Measurements from ENCODE around the gene MAGI3.

GRCh38 chr1:113507552-113508214, 117.4 kb downstream of the MAGI3 start:
- TF ChIP-seq, protein P1, sequence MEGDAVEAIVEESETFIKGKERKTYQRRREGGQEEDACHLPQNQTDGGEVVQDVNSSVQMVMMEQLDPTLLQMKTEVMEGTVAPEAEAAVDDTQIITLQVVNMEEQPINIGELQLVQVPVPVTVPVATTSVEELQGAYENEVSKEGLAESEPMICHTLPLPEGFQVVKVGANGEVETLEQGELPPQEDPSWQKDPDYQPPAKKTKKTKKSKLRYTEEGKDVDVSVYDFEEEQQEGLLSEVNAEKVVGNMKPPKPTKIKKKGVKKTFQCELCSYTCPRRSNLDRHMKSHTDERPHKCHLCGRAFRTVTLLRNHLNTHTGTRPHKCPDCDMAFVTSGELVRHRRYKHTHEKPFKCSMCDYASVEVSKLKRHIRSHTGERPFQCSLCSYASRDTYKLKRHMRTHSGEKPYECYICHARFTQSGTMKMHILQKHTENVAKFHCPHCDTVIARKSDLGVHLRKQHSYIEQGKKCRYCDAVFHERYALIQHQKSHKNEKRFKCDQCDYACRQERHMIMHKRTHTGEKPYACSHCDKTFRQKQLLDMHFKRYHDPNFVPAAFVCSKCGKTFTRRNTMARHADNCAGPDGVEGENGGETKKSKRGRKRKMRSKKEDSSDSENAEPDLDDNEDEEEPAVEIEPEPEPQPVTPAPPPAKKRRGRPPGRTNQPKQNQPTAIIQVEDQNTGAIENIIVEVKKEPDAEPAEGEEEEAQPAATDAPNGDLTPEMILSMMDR (conservative IDR thresholded peaks at IDR 0.05 in 1 of 2, IDR thresholded peaks at IDR 0.05 in 1 of 2; ENCODE audit: low read depth in 1 of 2, low read length in 2 of 2): no peak
- no peak for TF ChIP-seq EZH2 (IDR thresholded peaks at IDR 0.05; ENCODE audit: low read length, missing control alignments)
